Measurements from ENCODE around the gene PALB2. TPM values are rescaled to one million over a fixed set of nuclear protein-coding genes. Genes with fewer than 3 reads are reported as not detected.

PALB2 gene
- total and polyA plus RNA-seq, 2 of the 13 experiments (the other 11 are each of a cell fraction or from before 2014, with no cell fraction given), result 12.1 to 40.9 TPM

GRCh38 chr16:23570992-23571632 lies 70.0 kb downstream of the PALB2 start (continued):
- TF ChIP-seq ZHX1 (CRISPR knock-in tag; IDR thresholded peaks at IDR 0.05; ENCODE audit: low read depth), result no peak

- H4K20me1 ChIP-seq (ENCODE audit: insufficient read depth, low read length), result peaks cover 5% of the 10 kb centered on the region; the same call in 1 of the 2 replicates
- no peak overlapping the region for H2AFZ ChIP-seq (ENCODE audit: low read length)
- no peaks in the 10 kb centered on the region for H3K27me3 ChIP-seq (ENCODE audit: control insufficient read depth in 1 of 2, insufficient read depth in 2 of 2, low read length in 2 of 2)
- peaks cover 60 to 96% of the 10 kb centered on the region in 2 experiments for H3K36me3 ChIP-seq (replicated peaks in 1 of 2; ENCODE audit: control insufficient read depth in 1 of 2, insufficient read depth in 2 of 2, low read length in 2 of 2)
- H3K4me2 ChIP-seq (ENCODE audit: low read depth, low read length), result no peak overlapping the region
- H3K27ac ChIP-seq (ENCODE audit: extremely low read length, insufficient read depth, low read length), result no peak overlapping the region
- ChIA-PET CTCF (ENCODE audit: low intra/inter-chr PET ratio, low total read pairs) (no interaction called here), POLR2A (interaction anchor here (0.7 to 2.3 kb wide), 2 partner anchors 10 kb away, joined by 3 to 7 read pairs; partner anchors contain the start of genes EARS2 and UBFD1)
- no peak for TF ChIP-seq ZNF18 (CRISPR knock-in tag; IDR thresholded peaks at IDR 0.05; ENCODE audit: insufficient replicate concordance)
- TF ChIP-seq SALL1 (CRISPR knock-in tag; IDR thresholded peaks at IDR 0.05), result no peak
- TF ChIP-seq KDM3A (CRISPR knock-in tag; IDR thresholded peaks at IDR 0.05; ENCODE audit: low read depth), result no peak
- TF ChIP-seq SCMH1 (CRISPR knock-in tag; IDR thresholded peaks at IDR 0.05; ENCODE audit: borderline replicate concordance), result no peak
- TF ChIP-seq ZNF496 (CRISPR knock-in tag; IDR thresholded peaks at IDR 0.05; ENCODE audit: insufficient replicate concordance), result no peak
- no peak for TF ChIP-seq ZNF761 (CRISPR knock-in tag; conservative IDR thresholded peaks at IDR 0.05)
- TF ChIP-seq NCOA1 (CRISPR knock-in tag; IDR thresholded peaks at IDR 0.05), result no peak
- TF ChIP-seq ZNF782 (CRISPR knock-in tag; IDR thresholded peaks at IDR 0.05; ENCODE audit: borderline replicate concordance), result no peak
- no peak for TF ChIP-seq MIXL1 (CRISPR knock-in tag; IDR thresholded peaks at IDR 0.05)
- no peak for TF ChIP-seq ZBTB8A (CRISPR knock-in tag; IDR thresholded peaks at IDR 0.05; ENCODE audit: borderline replicate concordance, low read depth)
- no peak for TF ChIP-seq FIP1L1 (IDR thresholded peaks at IDR 0.05; ENCODE audit: borderline replicate concordance, insufficient read depth, low read depth, low read length)
- no peak for TF ChIP-seq HNRNPK (IDR thresholded peaks at IDR 0.05; ENCODE audit: low read depth, low read length, poor library complexity, severe bottlenecking)
- TF ChIP-seq ZNF672 (CRISPR knock-in tag; IDR thresholded peaks at IDR 0.05), result no peak
- TF ChIP-seq TOPORS (CRISPR knock-in tag; IDR thresholded peaks at IDR 0.05), result no peak
- TF ChIP-seq HOXA9 (CRISPR knock-in tag; IDR thresholded peaks at IDR 0.05; ENCODE audit: borderline replicate concordance), result no peak
- TF ChIP-seq HOMEZ (CRISPR knock-in tag; IDR thresholded peaks at IDR 0.05; ENCODE audit: low read depth), result no peak
- ATAC-seq, result peak; percentile 27
- no peak for DNase-seq (ENCODE audit: low spot score)
- no peaks in the 10 kb centered on the region for H3K4me1 ChIP-seq (ENCODE audit: insufficient read depth, low read length)
- in situ Hi-C loops (cut with HindIII; ENCODE audit: extremely low pct_ligation_motif_present, low pct_unique_long_range_greater_than_20kb) (no loop called here), intact Hi-C loops (cut with micrococcal nuclease; ENCODE audit: unreplicated experiment) (no loop called here)
- FAIRE-seq, result no peak
- no peaks in the 10 kb centered on the region for H3K9me3 ChIP-seq (ENCODE audit: low read length)
- no peak overlapping the region for H3K4me3 ChIP-seq (replicated peaks in 1 of 3; ENCODE audit: insufficient read depth in 1 of 3, low read depth in 2 of 3, low read length in 3 of 3)
- H3K9ac ChIP-seq (ENCODE audit: insufficient read depth, low read depth, low read length), result no peak overlapping the region
- H3K79me2 ChIP-seq (ENCODE audit: insufficient read depth, low read length), result no peaks in the 10 kb centered on the region
- TSS peak; percentile 6 for BruUV-seq (replicated peaks)
- WGBS (ENCODE audit: low lambda C conversion rate), result 98% methylated on average over 3 of the region's 3 CpGs
Observed at GRCh38 chr16:23567602-23568001, 73.5 kb downstream of the PALB2 start.

All from HepG2 (cell line).